ENCODE results near the gene MNT.

Gene MNT

DNA sequence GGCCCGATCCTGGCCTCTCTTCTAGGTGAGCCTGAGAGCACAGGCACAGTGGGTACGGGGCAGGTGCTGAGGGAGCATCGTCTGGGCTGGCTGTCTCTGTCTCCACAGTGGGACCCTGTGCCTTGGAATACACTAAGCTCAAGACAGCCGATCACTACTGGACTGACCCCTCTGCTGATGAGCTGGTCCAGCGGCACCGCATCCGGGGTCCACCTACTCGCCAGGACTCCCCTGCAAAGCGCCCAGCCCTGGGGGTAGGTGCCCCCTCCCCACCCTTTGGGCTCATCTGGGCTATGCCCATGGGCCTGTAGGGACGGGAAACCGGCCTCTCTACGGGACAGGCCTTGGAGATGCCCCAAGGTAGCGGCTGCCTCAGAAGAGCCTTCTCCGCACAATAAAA, 38.0 kb downstream of the MNT start:
- TF ChIP-seq CTCF (IDR thresholded peaks at IDR 0.05; ENCODE audit: control extremely low read depth, extremely low read depth, low read depth, missing control alignments), result no peak
- DNase-seq (ENCODE audit: extremely low spot score), result no peak
- ChIA-PET CTCF (interaction anchor here (1.1 to 4.2 kb wide), 3 partner anchors 10 to 53 kb away, joined by 4 to 32 read pairs (median 5); no protein-coding TSS in a partner anchor), POLR2A (no interaction called here)

GRCh38 chr17:2362416-2362815, 38.4 kb downstream of the MNT start:
- TF ChIP-seq CTCF (IDR thresholded peaks at IDR 0.05; ENCODE audit: control extremely low read depth, extremely low read depth, low read depth, missing control alignments), result no peak
- no peak for DNase-seq (ENCODE audit: extremely low spot score)
- CTCF ChIA-PET, result interaction anchor here (1.6 to 1.7 kb wide), 2 partner anchors 9 to 304 kb away, joined by 4 to 5 read pairs; no protein-coding TSS in a partner anchor
- POLR2A ChIA-PET, result no interaction called here

GRCh38 chr17:2362016-2362415, 38.8 kb downstream of the MNT start:
- POLR2A ChIA-PET, result no interaction called here
- TF ChIP-seq CTCF (IDR thresholded peaks at IDR 0.05; ENCODE audit: control extremely low read depth, extremely low read depth, low read depth, missing control alignments), result no peak
- DNase-seq (ENCODE audit: extremely low spot score), result no peak
- CTCF ChIA-PET, result interaction anchor here (1.4 to 2.8 kb wide), 5 partner anchors 9 to 304 kb away, joined by 4 to 23 read pairs (median 7); no protein-coding TSS in a partner anchor

DNA sequence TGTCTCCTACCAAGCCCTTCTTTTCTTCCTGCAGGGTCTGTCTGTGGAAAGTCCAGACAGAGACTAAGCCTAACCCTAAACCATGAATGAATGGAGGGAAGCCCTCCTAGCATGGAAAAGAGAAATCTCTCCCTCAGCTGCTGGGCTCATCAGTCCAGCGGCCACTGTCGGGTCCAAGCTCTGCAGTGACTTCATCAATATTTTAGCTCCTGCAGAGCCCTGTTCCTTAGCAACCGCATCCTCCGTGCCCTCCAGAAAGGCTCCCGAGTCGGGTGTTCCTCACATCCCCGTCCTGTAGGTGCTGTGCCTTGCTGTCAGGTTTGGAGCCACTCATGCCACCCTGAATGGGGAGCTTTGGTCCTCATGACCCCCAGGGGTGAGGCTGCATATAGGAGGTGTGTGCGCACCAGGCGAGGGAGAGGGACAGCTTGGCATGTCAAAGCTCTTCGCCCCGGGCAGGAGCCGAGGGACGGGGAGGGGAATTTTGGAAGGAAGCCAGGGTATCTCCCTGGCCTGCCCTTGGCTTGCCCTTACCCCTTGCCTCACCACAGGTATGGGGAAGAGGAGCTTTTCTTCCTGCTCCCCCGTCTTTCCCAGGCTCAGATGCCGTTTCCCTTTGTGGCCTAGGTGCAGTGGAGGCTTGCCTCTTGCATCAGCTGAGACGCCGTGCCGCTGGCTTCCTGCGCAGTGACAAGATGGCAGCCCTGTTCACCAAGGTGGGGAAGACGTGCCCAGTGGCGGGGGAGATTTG, 39.7 kb downstream of the MNT start:
- ChIA-PET POLR2A (no interaction called here), CTCF (interaction anchor here (1.2 to 2.8 kb wide), 7 partner anchors 8 to 303 kb away, joined by 3 to 23 read pairs (median 5); no protein-coding TSS in a partner anchor)
- no peak for DNase-seq (ENCODE audit: extremely low spot score)
- no peak for TF ChIP-seq CTCF (IDR thresholded peaks at IDR 0.05; ENCODE audit: control extremely low read depth, extremely low read depth, low read depth, missing control alignments)

- no peak for TF ChIP-seq CTCF (IDR thresholded peaks at IDR 0.05; ENCODE audit: control extremely low read depth, extremely low read depth, low read depth, missing control alignments)
- ChIA-PET POLR2A (no interaction called here), CTCF (no interaction called here)
- no peak for DNase-seq (ENCODE audit: extremely low spot score)
Observed at GRCh38 chr17:2357931-2358434, 42.9 kb downstream of the MNT start.

DNA sequence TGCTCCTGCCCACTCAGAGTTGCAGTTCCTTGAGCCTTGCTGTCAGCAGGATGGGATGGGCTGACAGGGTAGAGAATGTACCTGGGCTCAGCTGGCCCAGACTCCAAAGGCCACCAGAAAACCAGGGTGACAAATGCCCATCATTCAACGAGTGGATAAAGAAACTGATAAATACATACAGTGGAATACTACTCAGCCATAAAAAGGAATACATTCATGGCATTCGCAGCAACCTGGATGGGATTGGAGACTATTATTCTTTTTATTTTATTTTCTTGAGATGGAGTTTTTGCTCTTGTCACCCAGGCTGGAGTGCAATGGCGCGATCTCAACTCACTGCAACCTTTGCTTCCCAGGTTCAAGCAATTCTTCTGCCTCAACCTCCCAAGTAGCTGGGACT, 43.6 kb downstream of the MNT start:
- POLR2A ChIA-PET, result no interaction called here
- no peak for DNase-seq (ENCODE audit: extremely low spot score)
- TF ChIP-seq CTCF (IDR thresholded peaks at IDR 0.05; ENCODE audit: control extremely low read depth, extremely low read depth, low read depth, missing control alignments), result no peak
- CTCF ChIA-PET, result no interaction called here

Measured in GM10248 (cell line).